ENCODE data around the gene CCDC70.
A peak's percentile ranks its signal among the peaks of the same experiment; 100 is the strongest.

CCDC70 gene

DNA sequence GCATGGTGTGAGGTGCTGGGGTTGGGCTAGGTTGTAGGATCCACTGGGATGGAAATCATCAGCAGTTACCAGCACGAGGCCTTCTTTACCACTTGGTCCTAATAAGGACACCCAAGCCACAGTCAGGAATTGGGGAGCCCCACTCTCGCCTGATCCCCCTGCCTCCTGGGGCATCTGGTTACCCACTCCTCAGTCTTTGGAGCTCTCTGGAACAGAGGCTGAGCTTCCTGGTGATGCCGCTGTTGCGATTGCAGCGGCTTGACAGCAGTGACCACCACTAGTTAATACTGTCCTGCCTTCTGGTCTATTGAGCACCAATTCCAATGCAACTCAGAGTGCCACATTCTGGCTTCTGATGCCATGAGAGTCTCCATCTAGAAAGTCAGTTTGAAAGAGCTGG, 30.2 kb upstream of the CCDC70 start:
- no peak for DNase-seq

DNA sequence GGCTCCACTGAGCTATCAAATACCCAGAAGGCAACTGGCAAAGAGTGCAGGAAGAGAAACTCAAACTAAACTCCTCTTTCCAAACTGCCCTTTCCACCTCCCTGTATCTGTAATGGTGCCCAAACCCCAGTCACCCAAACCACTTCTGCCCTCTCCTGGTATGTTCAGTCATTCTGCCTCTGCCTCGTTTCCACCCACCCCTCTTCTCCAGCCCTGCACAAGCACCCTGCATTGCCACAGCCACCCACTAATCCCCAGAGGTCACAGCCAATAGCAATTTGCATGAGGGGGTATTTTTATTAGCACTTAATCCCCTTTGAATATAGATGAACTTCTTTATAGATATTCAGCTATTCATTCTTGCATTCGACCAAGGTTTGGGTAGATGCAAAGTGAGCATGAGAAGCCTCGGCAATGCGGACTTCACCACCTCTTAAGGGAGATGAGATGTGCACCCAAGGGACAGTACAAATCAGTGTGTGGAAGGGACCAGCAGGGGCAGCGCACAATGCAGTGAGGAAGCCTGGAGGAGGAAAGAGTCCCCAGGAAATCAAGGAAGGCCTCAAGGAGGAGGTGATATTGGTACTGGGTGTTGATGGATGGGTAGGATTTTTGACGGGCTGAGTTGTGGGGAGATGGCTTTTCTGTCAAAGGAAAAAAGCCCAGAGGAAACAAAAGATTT, 29.2 kb upstream of the CCDC70 start:
- no peak for DNase-seq

DNA sequence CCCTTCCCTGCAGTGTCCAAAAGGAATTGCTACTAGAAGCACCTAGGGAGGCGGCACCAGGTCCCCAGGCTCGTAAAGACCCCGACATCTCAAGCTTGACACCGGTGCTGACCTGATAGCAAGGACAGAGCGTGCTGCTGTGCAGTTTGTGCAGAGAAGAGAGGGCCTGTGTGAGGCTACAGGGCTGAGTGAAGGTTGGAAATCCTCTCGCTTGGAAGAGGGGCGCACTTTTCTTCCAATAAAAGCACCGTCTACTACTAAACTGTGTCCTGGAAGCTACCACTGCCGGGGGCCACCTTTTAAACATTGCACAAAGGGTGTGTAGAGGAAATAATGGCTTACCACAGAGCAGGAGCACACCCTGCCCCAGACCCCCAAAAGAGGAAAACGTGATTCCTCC, 27.8 kb upstream of the CCDC70 start:
- DNase-seq, result no peak

DNA sequence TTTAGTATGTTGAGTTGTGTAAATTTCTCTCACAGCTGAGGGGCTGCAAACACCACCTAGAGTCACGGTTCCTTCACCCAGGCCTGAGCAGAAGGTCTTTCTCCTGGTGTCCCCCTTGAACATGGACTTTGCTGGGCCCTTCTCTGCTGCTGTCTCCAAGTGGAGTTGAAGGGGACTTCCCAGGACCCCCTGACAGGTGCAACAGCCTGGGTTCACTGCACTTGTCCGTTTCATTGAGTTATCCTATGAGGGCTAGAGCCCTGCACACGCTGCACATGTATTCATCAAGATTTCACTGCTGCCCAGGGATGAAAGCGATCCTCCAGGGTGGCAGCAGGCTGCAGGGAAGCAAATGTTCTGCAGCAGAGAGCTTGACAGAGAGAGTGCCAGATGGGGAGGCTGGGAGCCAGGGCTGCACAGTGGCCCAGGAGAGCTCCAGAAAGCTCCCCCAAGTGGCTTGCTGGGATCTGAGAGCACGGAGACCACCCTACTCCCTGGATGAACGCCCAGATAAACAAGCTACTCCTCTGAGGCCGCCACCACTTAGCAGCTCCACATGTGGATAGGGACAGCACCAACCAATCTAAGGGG, 27.1 kb upstream of the CCDC70 start:
- peak; percentile 93 for DNase-seq

DNA sequence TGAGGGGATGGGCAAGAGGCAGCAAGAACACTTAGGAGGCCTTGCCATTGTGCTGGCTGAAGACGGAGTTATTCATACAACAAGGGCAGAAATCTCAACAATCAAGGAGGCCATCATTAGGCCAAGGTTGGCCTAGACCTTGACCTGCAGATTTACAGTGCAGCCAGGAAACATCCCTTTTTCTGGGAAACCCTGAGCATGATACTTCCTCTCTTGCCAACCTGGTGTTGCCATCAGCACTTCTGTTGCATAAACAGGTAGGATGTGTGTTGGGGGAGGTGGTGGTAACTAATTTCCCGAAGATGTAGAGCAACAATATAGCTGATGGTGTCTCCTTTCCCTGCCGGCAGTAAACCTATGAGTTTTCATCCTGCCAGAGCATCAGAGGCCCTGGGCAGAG, 24.8 kb upstream of the CCDC70 start:
- no peak for DNase-seq

DNA sequence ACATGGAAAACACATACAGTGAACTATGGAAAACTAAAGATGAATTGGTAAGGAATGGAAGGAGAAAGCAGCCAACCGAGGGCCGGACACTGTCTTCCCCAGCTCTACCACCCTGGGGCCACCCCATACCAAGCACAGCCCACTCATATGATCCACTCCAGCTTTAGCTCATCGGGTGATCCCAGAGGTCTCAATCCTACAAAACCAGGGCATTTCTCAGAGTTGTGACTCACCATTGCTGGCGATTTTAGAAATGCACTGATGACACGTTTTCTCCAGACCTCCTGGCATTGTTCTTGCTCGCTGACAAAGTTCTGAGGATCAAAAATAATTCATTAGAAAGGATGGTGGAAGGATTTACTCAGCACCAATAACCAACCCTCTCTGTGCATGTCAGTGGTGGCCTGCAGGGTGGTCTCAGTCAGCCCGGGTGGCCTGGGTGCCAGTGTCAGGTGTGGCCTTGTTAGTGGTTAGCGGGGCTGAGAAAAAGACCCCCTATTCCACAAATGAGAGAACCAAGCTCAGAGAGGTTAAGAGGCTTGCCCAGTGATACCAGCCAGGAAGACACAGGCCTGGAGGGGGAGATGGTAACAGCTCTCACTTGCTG, 23.4 kb upstream of the CCDC70 start:
- no peak for DNase-seq

DNA sequence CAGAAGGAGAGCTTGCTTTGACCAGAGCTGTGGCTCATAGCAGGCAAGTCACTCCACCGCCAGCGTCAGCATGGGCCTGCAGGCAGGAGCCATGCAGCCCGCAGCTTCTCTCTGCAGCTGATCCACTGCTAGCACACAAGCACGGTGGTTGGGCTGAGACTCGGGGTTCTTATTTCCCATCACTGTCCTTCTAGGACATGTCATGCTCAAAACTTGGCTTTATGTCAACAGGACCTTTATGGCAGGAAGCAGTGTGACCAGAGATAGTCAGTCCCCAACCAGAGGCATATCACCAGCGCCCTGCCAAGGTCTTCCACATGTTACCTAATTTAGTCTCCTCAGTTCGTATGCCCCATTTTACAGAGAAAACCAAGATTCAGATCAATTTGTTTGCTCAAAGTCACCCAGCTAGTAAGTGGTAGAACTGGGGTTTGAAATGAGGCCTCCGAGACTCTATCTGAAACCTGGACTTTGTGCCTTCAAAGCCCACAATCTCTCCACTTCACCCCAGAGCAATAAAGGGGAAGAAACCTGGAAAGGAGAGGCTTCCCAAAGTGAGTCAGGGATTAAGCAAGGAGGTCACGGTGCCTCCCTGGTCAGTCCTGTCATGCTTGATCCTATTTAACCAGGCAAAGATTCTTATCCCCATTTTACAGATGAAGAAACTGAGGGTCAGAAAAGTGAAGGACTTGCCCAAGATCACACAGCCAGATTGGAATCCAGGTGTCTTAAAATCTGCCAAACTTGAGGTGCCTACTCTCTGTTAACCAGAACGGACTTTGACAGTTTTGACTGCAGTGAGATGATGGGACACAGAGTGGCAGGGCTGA, 21.8 kb upstream of the CCDC70 start:
- DNase-seq, result no peak

DNA sequence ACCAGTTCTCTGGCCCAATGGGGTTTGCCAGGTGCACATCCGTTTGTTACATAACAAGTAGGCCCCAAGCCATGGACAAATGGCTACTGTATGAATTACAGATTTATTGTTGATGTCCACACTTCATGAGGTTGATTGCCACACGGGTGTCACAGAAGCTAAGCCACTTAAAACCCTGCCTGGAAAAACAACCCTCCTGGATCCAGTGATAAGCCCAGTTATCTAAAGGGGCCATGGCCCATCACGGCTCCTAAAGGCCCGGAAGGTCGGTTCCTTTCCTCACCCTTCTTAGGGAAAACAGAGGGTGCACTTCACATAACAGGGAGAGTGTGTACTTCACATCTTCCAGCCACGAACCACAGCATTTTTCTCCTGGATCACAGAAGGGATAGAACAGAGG, 20.9 kb upstream of the CCDC70 start:
- DNase-seq, result no peak

DNA sequence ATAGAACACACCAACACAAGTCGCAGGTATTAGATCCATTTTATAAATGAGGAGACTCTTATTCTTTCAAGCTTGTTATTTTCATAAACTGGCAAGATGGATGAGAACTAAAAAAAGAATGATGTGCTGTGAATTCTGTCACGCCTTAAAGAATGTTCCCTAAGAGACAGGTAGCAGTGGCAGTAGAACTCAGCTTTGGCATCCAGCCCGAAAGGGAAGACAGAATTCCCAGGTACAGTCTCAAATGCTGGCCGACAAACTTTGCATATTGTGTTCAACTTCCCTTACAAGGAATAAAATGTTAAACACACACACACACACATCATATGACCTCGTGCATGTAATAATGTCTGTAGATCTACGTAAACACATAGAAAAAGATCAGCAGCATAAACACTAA, 20.0 kb upstream of the CCDC70 start:
- DNase-seq, result no peak

DNA sequence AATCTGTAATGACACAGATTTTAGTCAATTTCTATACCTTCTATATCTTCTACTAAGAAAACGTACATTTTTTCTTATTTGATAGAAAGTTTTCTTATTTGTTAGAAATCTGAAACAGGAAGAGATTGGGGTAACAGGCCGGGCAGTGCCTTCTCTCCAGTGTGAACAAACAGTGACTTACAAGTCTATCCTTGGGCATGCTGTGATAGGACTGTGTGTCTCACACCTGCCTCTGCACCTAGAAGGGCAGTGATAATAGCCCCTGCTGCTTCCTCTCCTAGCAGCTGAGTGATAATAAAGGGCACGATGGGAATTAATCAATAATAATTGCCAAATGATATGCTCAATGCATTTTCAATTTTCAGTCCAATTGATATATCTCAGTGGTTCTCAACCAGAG, 18.2 kb upstream of the CCDC70 start:
- no peak for DNase-seq

DNA sequence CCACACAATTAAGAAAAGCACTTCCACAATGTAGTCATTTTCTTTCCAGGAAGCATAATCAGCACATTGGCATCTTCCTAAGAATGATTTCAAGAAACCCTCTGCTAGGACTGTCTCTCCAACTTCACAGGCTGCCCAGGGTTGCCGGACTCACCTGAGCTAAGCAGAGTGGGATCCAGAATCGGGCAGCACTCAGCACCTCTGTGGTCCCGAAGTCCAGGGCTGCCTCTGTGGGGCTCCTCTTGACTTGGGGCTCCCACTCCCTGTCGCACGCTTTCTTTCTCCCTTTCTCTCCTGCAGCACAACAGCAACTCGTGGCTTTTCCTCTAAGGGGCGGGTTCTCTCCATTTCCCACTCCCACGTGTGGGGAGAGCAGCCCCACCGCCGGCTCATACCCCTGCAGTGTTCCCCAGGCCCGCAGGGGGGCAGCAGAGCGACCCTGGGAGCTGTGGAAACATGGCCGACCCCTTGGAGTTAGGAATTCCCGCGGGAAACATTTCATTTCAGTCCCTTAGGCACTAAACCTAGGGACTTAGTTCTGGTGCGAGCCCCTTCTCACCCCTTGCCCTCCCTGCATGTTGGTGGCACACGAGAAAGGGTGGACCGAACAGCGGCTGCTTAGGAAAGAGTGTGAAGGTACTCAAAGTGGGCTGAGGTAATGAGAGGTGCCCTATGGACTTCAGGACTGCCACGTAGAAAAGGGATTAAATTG, 16.8 kb upstream of the CCDC70 start, which contains the start of gene TMEM272:
TSS of gene TMEM272 (minus strand) at position 316 of the 712 bp plus-strand sequence. CDS start 6,647 bp downstream, outside the sequence.
- DNase-seq, result peak; percentile 54

DNA sequence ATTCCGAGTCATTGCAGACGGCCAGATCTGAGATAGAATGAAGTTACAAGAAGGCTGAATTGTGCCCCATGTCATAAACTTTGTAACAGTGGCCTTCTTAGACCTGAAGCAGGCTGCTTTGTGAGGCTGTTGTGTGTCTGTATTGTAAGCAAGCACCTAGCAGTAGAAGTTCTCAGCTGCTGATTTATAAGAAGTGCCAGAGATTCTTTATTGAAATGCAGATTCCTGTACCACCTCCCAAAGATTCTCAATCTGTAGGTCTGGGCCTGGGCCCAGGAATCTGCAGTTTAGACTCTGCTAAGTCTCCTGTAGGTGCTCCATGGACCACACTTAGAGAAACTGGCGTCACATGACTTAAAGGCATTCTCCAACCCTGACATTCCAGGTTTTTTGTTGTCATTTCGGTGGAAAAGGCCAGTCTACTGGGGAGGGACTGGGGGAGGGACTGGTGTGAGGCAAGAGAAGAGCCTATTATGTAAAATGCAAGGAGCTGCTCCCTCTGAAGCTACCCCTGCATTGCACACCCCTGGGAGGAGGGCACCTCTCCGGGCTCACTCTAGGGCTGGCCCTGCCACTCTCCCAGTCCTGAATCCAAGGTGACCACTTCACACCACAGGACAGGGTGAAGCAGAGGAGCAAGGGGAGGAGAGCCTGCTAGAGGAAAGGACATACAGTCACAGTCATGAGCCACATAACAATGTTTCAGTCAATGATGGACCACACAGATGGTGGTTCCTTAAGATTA, 16.0 kb upstream of the CCDC70 start:
- DNase-seq, result no peak

DNA sequence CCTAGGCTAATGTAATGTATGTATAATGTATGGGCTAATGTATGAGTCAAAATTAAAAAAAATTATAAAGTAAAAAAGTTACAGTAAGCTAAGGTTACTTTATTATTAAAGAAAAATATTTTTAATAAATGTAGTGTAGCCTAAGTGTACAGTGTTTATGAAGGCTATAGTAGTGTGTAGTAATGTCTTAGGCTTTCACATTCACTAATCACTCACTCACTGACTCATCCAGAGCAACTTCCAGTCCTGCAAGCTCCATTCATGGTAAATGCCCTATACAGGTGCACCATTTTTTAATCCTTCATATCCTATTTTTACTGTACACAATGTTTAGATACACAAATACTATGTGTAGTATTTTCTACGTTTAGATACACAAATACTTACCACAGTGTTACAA, 15.0 kb upstream of the CCDC70 start:
- DNase-seq, result no peak

DNA sequence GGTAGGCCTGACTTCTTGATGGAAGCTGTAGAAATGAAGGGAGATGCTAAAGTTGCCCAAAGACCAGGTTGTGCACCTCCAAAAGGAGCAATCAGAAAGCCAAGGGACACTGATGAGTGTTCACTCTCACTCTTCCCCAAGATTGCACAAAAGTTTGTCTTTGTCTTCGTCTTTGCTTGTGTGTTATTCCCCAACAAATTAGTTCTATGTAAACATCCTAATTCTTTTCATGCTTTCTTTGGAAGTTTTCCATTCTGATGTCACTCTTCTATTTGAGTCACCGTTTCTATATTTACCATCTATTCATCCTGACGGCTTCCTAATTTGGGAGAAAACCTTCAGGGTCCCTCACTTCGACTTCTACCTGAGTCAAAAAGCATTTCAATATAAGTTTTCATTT, 13.1 kb upstream of the CCDC70 start:
- DNase-seq, result no peak

DNA sequence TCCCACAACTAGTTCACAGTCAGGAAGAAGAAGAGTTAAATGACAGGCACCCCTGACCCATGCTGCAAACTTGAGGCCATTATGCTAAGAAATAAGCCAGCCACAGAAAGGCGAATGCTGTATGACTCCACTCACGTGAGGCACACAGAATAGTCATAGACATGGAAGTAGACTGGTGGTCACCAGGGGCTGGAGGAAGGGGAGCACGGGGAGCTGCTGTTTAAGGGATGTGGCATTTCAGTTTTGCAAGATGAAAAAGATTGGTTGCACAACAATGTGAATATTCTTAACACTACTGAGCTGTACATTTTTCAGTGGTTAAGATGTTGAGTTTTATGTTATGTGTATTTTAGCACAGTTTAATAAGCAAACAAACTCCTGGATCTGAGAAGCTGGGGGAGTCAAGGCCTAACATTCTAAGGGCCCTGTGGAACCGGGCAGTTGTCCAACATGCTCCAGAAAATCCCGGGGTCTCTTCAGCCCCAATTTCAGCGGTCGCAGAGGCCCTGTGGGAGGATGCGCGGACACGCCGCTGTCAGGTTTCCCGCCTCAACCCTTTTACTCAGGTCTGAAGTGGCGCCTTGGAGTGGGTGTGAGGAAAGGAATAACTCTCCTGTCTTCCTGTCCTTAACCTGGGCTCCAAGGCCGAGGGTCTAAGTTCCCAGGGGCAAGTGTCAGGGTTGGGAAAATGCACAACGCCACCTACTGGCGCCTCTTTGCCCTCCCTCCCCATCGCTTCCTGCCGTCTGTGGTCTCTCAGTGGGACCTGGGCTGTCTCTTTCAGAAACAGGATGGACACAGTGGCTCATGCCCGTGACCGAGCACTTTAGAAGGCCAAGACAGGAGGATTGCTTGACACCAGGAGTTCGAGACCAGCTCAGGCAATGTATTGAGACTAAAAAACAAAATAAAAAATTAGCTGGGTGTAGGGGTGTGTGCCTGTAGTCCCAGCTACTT, 12.3 kb upstream of the CCDC70 start:
- no peak for DNase-seq

DNA sequence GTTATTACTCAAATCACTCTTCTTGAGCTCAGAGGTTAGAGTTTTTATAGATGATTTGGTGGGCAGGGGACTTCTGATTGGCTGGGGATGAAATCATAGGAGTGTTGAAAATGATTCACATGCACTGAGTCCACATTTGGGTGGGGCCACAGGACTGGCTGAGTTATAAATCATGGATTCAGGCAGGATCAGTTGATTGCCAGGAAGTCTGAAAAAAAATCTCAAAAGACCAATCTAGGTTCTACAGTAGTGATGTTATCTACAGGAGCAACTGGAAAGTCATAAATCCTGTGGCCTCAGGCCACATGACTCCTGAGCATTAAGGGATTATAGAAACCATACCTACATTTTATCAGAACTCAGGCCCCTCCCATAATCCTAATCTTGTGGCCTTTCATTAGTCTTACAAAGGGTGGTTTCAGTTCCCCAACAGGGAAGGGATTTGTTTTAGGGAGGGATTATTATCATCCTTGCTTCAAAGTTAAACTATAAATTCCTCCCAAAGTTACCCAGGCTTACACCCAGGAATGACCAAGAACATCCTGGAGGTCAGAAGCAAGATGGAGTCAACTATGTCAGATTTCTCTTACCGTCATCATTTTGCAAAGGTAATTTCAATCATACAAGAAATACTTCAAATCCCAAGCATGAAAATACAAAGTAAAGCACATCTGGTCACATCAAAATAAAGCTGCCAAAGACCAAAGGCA, 5.6 kb upstream of the CCDC70 start:
- no peak for DNase-seq

DNA sequence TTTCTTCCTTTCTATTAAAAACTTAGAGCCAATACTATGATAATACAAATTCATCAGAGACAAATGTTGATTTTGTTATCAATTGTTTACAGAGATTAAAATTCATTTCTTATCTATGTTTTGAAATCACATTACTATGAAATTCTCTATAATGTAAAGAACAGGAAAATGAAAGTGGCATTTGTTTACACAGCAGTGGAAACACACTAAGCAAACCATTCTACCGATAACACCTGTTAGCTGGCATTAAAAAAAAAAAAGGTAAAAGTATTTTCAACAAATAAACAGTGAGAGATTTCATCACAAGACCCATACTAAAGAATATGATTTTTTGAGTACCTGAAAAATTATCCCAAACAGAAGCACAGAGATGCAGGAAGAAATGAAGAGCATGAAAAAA, 4.8 kb upstream of the CCDC70 start:
- DNase-seq, result no peak

DNA sequence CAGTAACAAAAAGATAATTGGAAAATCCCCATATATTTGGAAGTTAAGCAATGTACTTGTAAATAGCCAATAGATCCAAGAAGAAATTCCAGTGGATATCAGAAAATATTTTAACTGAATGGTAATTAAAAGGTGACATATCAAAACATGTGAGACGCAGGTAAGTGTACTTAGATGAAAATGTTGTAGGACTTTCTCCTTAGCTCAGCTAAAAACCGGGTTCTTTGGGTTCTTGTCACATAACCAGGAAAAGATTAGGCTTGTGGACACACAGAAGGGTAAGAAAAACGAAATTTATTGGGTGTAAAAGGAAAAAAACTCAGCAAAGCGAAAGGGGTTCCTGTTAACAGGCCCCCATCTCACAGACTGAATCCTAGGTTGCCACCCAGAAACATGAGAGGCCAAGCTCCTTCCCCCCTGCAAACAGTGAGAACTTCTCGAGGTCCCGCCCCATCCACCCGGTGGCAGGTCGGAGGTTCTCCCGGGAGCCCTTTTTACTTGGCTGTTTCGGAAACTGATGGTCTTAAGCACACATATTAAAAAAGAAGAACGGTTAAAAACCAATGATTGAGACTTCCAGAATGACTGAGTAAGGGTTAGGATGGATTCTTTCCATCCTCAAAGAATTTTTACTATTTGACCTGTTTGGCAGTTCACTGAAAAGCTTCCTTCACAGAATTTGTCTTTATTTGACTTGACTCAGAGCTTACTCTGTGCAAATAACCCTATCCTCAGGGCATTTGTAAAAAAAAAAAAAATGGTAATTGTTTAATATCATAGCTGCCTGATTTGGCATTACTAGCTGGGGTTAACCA, 3.1 kb upstream of the CCDC70 start:
- no peak for DNase-seq

DNA sequence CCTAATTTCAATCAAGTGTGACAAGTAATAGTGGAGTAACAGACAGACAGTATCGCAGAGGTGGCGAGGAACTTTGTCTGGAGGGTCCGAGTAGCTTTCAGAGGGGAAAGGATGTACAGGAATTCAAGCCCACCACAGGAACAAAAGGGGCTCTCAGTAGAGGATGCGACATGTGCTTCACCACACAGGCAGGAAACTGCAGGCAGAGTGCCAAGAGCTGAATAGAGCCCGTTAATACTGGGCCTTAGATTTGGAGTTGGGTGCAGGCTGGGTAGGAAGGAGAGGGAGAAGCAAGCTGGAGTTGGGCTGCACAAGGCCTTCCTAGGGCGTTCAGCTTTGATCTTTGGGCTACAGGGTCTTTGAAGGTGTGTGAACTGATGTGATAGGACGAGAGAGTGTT, 1.2 kb downstream of the CCDC70 start:
- no peak for DNase-seq
